B cell (primary cell): ENCODE measurements around the gene TUBAL3. TPM values are rescaled to one million over a fixed set of nuclear protein-coding genes. Genes with fewer than 3 reads are reported as not detected.

ENCODE experiments used
- ATAC-seq: fragments of 200-7000 bp; cut with Tn5 transposase; one replicate; pipeline ENCODE4 v1.10.0; 2021; ENCODE audit warnings: low read depth, mild to moderate bottlenecking, moderate number of reproducible peaks, moderate library complexity
- CTCF ChIA-PET: fragments of 350-600 bp; sonication (Branson Sonifier 250); formaldehyde crosslinking; loops from one replicate; lab custom pipeline; 2021; ENCODE audit warnings: antibody characterized with exemption, inconsistent platforms; lab: Charles Lee
- POLR2A ChIA-PET: fragments of 350-600 bp; sonication (Branson Sonifier 250); formaldehyde crosslinking; loops from one replicate; lab custom pipeline; 2021; ENCODE audit warnings: antibody characterized with exemption; lab: Charles Lee
- DNase-seq: peaks from one replicate; pipeline ENCODE4 v3.0.0; 2013
- H2AFZ ChIP-seq: 2 replicates; pipeline ENCODE4 v1.6.1; 2012; ENCODE audit warnings: mild to moderate bottlenecking, low read depth, low read length; ENCODE audit not compliant: insufficient read depth, poor library complexity, severe bottlenecking
- H3K27ac ChIP-seq, 2 donors: 1 replicate in 1 of 2; 2 replicates in 1 of 2; pipeline ENCODE4 v1.5.1; 2012 to 2013; ENCODE audit warnings: low read length in 2 of 2, mild to moderate bottlenecking in 2 of 2, moderate library complexity in 1 of 2
- H3K27me3 ChIP-seq, 4 experiments: fragments of 200-600 bp in 1 of 4; sonication (generic) in 1 of 4; replicated peaks in 1 of 4; 1 replicate in 2 of 4; 2 replicates in 2 of 4; pipeline versions ENCODE4 v1.6.1 to v1.7.0; 2013 to 2016; ENCODE audit warnings: low read length in 3 of 4, mild to moderate bottlenecking in 2 of 4, mixed read lengths in 1 of 4, moderate library complexity in 1 of 4; ENCODE audit not compliant: insufficient read depth in 4 of 4, control insufficient read depth in 3 of 4; ENCODE audit errors: control extremely low read depth in 1 of 4
- H3K36me3 ChIP-seq, 2 experiments: replicated peaks in 1 of 2; 1 replicate in 1 of 2; 2 replicates in 1 of 2; pipeline versions ENCODE4 v1.6.1 to v1.7.1; 2013; ENCODE audit warnings: low read length in 1 of 2; ENCODE audit not compliant: insufficient read depth in 2 of 2, control insufficient read depth in 1 of 2; ENCODE audit errors: control extremely low read depth in 1 of 2, extremely low read depth in 1 of 2
- H3K4me1 ChIP-seq, 2 donors: fragments of 200-600 bp in 1 of 2; sonication (generic) in 1 of 2; 1 replicate in 1 of 2; 2 replicates in 1 of 2; pipeline versions ENCODE4 v1.5.1 to v1.6.1; 2013 to 2017; ENCODE audit warnings: low read length in 2 of 2; ENCODE audit not compliant: control insufficient read depth in 2 of 2, insufficient read depth in 2 of 2
- H3K4me2 ChIP-seq: replicated peaks from 2 replicates; pipeline ENCODE3; 2012; ENCODE audit warnings: mild to moderate bottlenecking, low read depth, low read length; ENCODE audit not compliant: poor library complexity, severe bottlenecking
- H3K4me3 ChIP-seq, 5 experiments: fragments of 200-600 bp in 1 of 5; sonication (generic) in 1 of 5; 1 replicate in 3 of 5; 2 replicates in 2 of 5; pipeline versions ENCODE4 v1.5.1 to v1.7.0; 2011 to 2016; ENCODE audit warnings: low read length in 4 of 5, mild to moderate bottlenecking in 4 of 5, low read depth in 2 of 5, control low read depth in 1 of 5, moderate library complexity in 1 of 5; ENCODE audit not compliant: insufficient read depth in 1 of 5; ENCODE audit errors: control extremely low read depth in 1 of 5, extremely low read depth in 1 of 5
- H3K79me2 ChIP-seq: fragments of 200-600 bp; sonication (generic); one replicate; pipeline ENCODE4 v1.6.0; 2016; ENCODE audit warnings: low read length; ENCODE audit not compliant: control insufficient read depth, insufficient read depth
- H3K9ac ChIP-seq: fragments of 200-600 bp; sonication (generic); 2 replicates; pipeline ENCODE4 v1.6.1; 2017; ENCODE audit warnings: mild to moderate bottlenecking, low read length, moderate library complexity
- H3K9me3 ChIP-seq, 3 donors: one replicate each; pipeline versions ENCODE4 v1.6.1 to v1.7.1; 2013; ENCODE audit warnings: low read length in 2 of 3; ENCODE audit not compliant: control insufficient read depth in 2 of 3, insufficient read depth in 1 of 3; ENCODE audit errors: control extremely low read depth in 1 of 3
- H4K20me1 ChIP-seq: 2 replicates; pipeline ENCODE4 v1.6.0; 2012; ENCODE audit warnings: mild to moderate bottlenecking, low read length; ENCODE audit not compliant: insufficient read depth, control insufficient read depth, poor library complexity, severe bottlenecking
- H3K27ac Mint-ChIP-seq: one replicate; pipeline ENCODE4 v1.8.0; 2021; ENCODE audit warnings: mixed read lengths
- H3K27me3 Mint-ChIP-seq: one replicate; pipeline ENCODE4 v1.8.0; 2021; ENCODE audit warnings: mixed read lengths
- H3K4me1 Mint-ChIP-seq: one replicate; pipeline ENCODE4 v1.8.0; 2021; ENCODE audit warnings: mixed read lengths
- H3K4me3 Mint-ChIP-seq: one replicate; pipeline ENCODE4 v1.8.0; 2021; ENCODE audit warnings: mixed read lengths
- H3K9me3 Mint-ChIP-seq: one replicate; pipeline ENCODE4 v1.8.0; 2022; ENCODE audit warnings: mixed read lengths; ENCODE audit not compliant: insufficient read depth
- CTCF ChIP-seq: fragments of 200-600 bp; IDR thresholded peaks from one replicate; pipeline ENCODE4 v1.8.0; 2022; ENCODE audit warnings: antibody characterized with exemption, mild to moderate bottlenecking
- EZH2 ChIP-seq: IDR thresholded peaks from 2 replicates; pipeline ENCODE4 v1.6.1; 2012; ENCODE audit warnings: borderline replicate concordance, low read depth, mild to moderate bottlenecking, moderate library complexity, low read length; ENCODE audit not compliant: insufficient read depth, poor library complexity, severe bottlenecking
- WGBS: methylation state at CpG from one replicate; pipeline ENCODE4 v1.1.5; 2013; ENCODE audit warnings: missing lambda C conversion rate; ENCODE audit not compliant: insufficient coverage; 5-methylcytosine and 5-hydroxymethylcytosine counted together
- intact Hi-C: fragments of 100-400 bp; cut with micrococcal nuclease; formaldehyde crosslinking; loops from one replicate; pipeline ENCODE4 v1.10.0; 2022
- polyA plus RNA-seq: library from polyadenylated mRNA; depleted of rRNA; stranded (reverse); fragments of >200 nt; gene quantifications from 2 replicates; pipeline ENCODE4 v1.2.3, GENCODE V29; 2012
- total RNA-seq, 2 donors: library from RNA; stranded (reverse); fragments of 120-200 nt in 1 of 2; gene quantifications; 1 replicate in 1 of 2; 2 replicates in 1 of 2; pipeline versions ENCODE4 v1.2.3 to v1.2.4, GENCODE V29; 2013 to 2022

TUBAL3 gene
- total and polyA plus RNA-seq, 2 donors (not counting 1 experiment from before 2014, with no cell fraction given): not detected

GRCh38 chr10:5442065-5442989 lies 37.7 kb upstream of the TUBAL3 start:
- H3K4me2 ChIP-seq: no peak overlapping the region
- no peak overlapping the region for H2AFZ ChIP-seq
- peak; percentile 98 for TF ChIP-seq CTCF
- TF ChIP-seq EZH2: no peak
- H3K9me3 ChIP-seq: no peaks in the 10 kb centered on the region
- POLR2A ChIA-PET: interaction anchor here (0.8 kb wide), 1 partner anchor 181 kb away, joined by 5 read pairs; no protein-coding TSS in a partner anchor
- CTCF ChIA-PET: interaction anchor here (0.6 to 17.3 kb wide), 16 partner anchors 9 to 626 kb away, joined by 3 to 659 read pairs (median 4); no protein-coding TSS in a partner anchor
- no peaks in the 10 kb centered on the region for H3K36me3 ChIP-seq
- no peak overlapping the region for H3K27ac ChIP-seq
- H3K9me3 Mint-ChIP-seq: no peaks in the 10 kb centered on the region
- H3K4me3 ChIP-seq: no peak overlapping the region
- H4K20me1 ChIP-seq: no peaks in the 10 kb centered on the region
- H3K27me3 ChIP-seq: no peaks in the 10 kb centered on the region
- intact Hi-C loops: loop anchor here (1.0 to 10.0 kb wide), 3 partner anchors 267 to 882 kb away; no protein-coding TSS in a partner anchor
- ATAC-seq: no peak
- H3K4me1 Mint-ChIP-seq: peaks cover 32% of the 10 kb centered on the region
- H3K4me1 ChIP-seq: peaks cover 10 to 17% of the 10 kb centered on the region in 2 donors
- H3K4me3 Mint-ChIP-seq: no peak overlapping the region
- H3K27me3 Mint-ChIP-seq: no peaks in the 10 kb centered on the region
- H3K79me2 ChIP-seq: peaks cover 5% of the 10 kb centered on the region
- H3K9ac ChIP-seq: no peak overlapping the region
- DNase-seq: peak; percentile 72
- H3K27ac Mint-ChIP-seq: no peak overlapping the region
- 72% methylated on average over 4 of the region's 9 CpGs for WGBS

- no peak overlapping the region for H3K27ac ChIP-seq
- H3K4me3 ChIP-seq: no peak overlapping the region
- intact Hi-C loops: loop anchor here (10.0 kb wide), 1 partner anchor 884 kb away; no protein-coding TSS in a partner anchor
- H3K4me2 ChIP-seq: no peak overlapping the region
- DNase-seq (no peak), ATAC-seq (no peak)
- H3K9ac ChIP-seq: no peak overlapping the region
- Mint-ChIP-seq H3K27ac (no peak overlapping the region), H3K27me3 (no peaks in the 10 kb centered on the region), H3K9me3 (no peaks in the 10 kb centered on the region), H3K4me3 (no peak overlapping the region), H3K4me1 (peaks cover 22% of the 10 kb centered on the region)
- 100% methylated on average over 4 of the region's 4 CpGs for WGBS
- H4K20me1 ChIP-seq: no peaks in the 10 kb centered on the region
- H3K4me1 ChIP-seq: peaks cover 1 to 11% of the 10 kb centered on the region in 2 donors
- no peaks in the 10 kb centered on the region for H3K9me3 ChIP-seq
- ChIA-PET POLR2A (no interaction called here), CTCF (interaction anchor here (0.7 to 17.3 kb wide), 6 partner anchors 9 to 710 kb away, joined by 3 to 659 read pairs (median 4); partner anchors contain the start of gene TUBAL3)
- peaks cover 1% of the 10 kb centered on the region for H3K79me2 ChIP-seq
- no peaks in the 10 kb centered on the region for H3K36me3 ChIP-seq
- no peak for TF ChIP-seq EZH2
- H2AFZ ChIP-seq: no peak overlapping the region
- no peaks in the 10 kb centered on the region for H3K27me3 ChIP-seq
Measured at GRCh38 chr10:5441106-5441505, 36.5 kb upstream of the TUBAL3 start.
